ENCODE measurements around the gene SRRM4. TPM values are rescaled to one million over a fixed set of nuclear protein-coding genes. Genes with fewer than 3 reads are reported as not detected.

The SRRM4 gene
- total RNA-seq, 1 experiment from 2014 or later = 0.02 TPM

GRCh38 chr12:118982984-118983761, 1.8 kb downstream of the SRRM4 start:
- Histone ChIP-seq H3K79me2 (ENCODE audit: insufficient read depth, low read length) (no peaks in the 10 kb centered on the region), H2AFZ (ENCODE audit: low read depth, low read length, poor library complexity, severe bottlenecking) (no peak overlapping the region), H3K9me2 (ENCODE audit: insufficient read depth) (no peaks in the 10 kb centered on the region), H3K4me3 (replicated peaks in 1 of 2; ENCODE audit: low read depth in 1 of 2, low read length in 2 of 2) (no peak overlapping the region), H3K9ac (ENCODE audit: low read length) (no peak overlapping the region), H4K20me1 (ENCODE audit: insufficient read depth) (no peaks in the 10 kb centered on the region), H3K27me3 (ENCODE audit: insufficient read depth, low read length) (peaks cover 38% of the 10 kb centered on the region), H3K9me3 (ENCODE audit: control insufficient read depth in 1 of 2, insufficient read depth in 1 of 2, low read depth in 1 of 2, low read length in 2 of 2) (no peaks in the 10 kb centered on the region), H3K4me2 (ENCODE audit: low read length) (no peak overlapping the region), H3K4me1 (ENCODE audit: control insufficient read depth in 1 of 2, insufficient read depth in 2 of 2, low read length in 2 of 2) (no peaks in the 10 kb centered on the region), H3K27ac (ENCODE audit: low read depth, low read length) (no peak overlapping the region), H3K36me3 (ENCODE audit: control insufficient read depth in 1 of 2, insufficient read depth in 2 of 2, low read length in 2 of 2) (no peaks in the 10 kb centered on the region)
- intact Hi-C loops (cut with micrococcal nuclease) = no loop called here
- BruUV-seq (replicated peaks) = no TSS peak
- no peak for TF ChIP-seq POLR2AphosphoS5 (IDR thresholded peaks at IDR 0.05; ENCODE audit: low read depth, low read length)
- TF ChIP-seq YY1 (IDR thresholded peaks at IDR 0.05; ENCODE audit: extremely low read depth, insufficient replicate concordance, low read depth, low read length) = no peak
- TF ChIP-seq REST (IDR thresholded peaks at IDR 0.05; ENCODE audit: low read depth) = no peak
- no peak for TF ChIP-seq ZBTB33 (IDR thresholded peaks at IDR 0.05; ENCODE audit: extremely low read depth, insufficient replicate concordance, low read length)
- no peak for TF ChIP-seq FOSL1 (IDR thresholded peaks at IDR 0.05; ENCODE audit: low read depth)
- TF ChIP-seq ZFX (IDR thresholded peaks at IDR 0.05) = no peak
- CTCF ChIA-PET = no interaction called here
- RAD21 ChIA-PET (ENCODE audit: low non-redundant PET in 1 of 2, low total read pairs in 2 of 2, uncharacterized antibody in 2 of 2, unreplicated experiment in 2 of 2) = no interaction called here
- POLR2A ChIA-PET = no interaction called here
- ATAC-seq = no peak
- DNase-seq (ENCODE audit: low read depth, low spot score) = no peak

Measured in HCT116 (cell line).